ENCODE measurements around the gene NEURL2.
A peak's percentile ranks its signal among the peaks of the same experiment; 100 is the strongest.

NEURL2 gene

GRCh38 chr20:45872626-45873025, 18.4 kb downstream of the NEURL2 start:
- no peak for DNase-seq (ENCODE audit: low spot score)

- no peak for DNase-seq (ENCODE audit: low spot score)
Observed at GRCh38 chr20:45867819-45868176, 23.2 kb downstream of the NEURL2 start.

- DNase-seq (ENCODE audit: low spot score), result no peak
Observed at GRCh38 chr20:45867136-45867818, 23.7 kb downstream of the NEURL2 start.

DNA sequence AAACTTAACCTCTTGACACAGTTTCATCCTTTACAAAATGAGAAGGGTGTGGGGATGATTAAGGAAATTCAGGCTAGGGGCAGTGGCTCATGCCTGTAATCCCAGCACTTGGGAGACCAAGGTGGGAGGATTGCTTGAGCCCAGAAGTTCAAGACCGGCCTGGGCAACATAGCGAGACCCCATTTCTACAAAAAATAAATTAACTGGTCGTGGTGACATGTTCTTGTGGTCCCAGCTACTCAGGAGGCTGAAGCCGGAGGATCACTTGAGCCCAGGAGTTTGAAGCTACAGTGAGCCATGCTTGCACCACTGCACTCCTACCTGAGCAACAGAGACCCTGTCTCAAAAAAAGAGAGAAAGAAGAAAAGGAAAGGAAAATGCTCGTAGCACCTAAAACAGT, 24.6 kb downstream of the NEURL2 start:
- no peak for DNase-seq (ENCODE audit: low spot score)

- DNase-seq (ENCODE audit: low spot score), result no peak
Observed at GRCh38 chr20:45863543-45864470, 27.2 kb downstream of the NEURL2 start.

- no peak for DNase-seq (ENCODE audit: low spot score)
Observed at GRCh38 chr20:45861221-45862075, 29.6 kb downstream of the NEURL2 start.

DNA sequence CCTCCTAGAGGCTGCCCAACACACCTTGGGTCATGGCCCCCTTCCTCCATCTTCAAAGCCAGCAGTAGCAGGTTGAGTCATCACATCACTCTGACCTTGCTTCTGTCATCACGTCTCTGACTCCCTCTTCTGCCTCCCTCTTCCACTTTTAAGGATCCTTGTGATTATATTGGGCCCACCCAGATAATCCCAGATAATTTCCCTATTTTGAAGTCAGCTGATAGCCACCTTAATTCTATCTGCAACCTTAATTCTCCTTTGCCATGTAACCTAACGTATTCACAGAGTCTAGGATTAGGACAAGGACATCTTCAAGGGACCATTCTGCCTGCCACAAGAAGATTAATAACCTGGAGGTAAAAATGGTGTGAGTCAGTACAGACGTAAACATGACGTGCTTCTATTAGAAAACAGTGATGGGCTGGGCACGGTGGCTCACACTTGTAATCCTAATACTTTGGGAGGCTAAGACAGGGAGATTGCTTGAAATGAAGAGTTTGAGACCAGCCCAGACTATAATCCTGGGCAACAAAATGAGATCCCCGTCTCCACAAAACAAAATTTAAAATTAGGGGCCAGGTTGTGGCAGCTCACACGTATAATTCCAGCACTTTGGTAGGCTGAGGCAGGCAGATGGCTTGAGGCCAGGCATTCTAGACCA, 30.3 kb downstream of the NEURL2 start:
- DNase-seq (ENCODE audit: low spot score), result no peak

- DNase-seq (ENCODE audit: low spot score), result no peak
Observed at GRCh38 chr20:45859916-45860315, 31.1 kb downstream of the NEURL2 start.

GRCh38 chr20:45857882-45858216, 33.2 kb downstream of the NEURL2 start:
- no peak for DNase-seq (ENCODE audit: low spot score)

GRCh38 chr20:45857114-45857881, 33.7 kb downstream of the NEURL2 start, which contains the start of the genes ACOT8 and ZSWIM3:
Gene ACOT8 (minus strand): TSS chr20:45857392. CDS start chr20:45857315, 77 bp downstream.
Gene ZSWIM3 (plus strand): TSS chr20:45857614. CDS start chr20:45857826, 212 bp downstream.
- DNase-seq (ENCODE audit: low spot score), result peak; percentile 100

DNA sequence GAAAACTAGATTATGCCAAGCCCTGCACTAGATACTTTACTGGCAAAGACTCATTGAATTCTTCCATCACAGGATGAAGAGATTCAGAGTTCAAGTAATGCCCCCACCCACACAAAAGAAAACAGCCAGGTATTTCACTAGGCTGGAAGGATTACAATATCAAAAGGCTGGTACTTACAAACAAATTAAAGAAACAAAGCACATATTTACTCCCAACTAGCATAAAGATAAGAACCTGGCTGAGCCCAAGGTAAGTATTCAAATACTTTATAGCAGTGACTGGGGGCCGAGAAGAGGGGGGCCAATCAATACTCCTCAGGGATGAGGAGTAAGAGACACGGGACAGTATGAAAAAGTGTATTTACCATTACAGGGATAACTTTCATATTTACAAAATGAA, 37.5 kb downstream of the NEURL2 start:
- no peak for DNase-seq (ENCODE audit: low spot score)

DNA sequence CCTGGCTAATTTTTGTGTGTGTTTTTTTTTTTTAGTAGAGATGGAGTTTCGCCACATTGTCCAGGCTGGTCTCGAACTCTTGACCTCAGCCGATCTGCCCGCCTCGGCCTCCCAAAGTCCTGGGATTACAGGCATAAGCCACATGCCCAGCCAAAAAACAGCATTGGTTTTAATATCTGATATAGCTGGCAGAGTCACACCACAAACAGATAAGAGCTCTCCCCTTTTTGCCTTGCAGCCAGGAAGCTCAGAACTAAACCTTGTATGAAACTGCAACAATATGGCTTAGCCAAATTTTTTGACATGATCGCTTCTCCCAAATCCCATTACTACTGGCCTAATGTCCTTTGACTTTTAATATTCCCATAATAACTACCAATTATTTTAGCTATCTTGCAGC, 38.7 kb downstream of the NEURL2 start:
- DNase-seq (ENCODE audit: low spot score), result no peak

GRCh38 chr20:45851501-45851900, 39.5 kb downstream of the NEURL2 start:
- no peak for DNase-seq (ENCODE audit: low spot score)

DNA sequence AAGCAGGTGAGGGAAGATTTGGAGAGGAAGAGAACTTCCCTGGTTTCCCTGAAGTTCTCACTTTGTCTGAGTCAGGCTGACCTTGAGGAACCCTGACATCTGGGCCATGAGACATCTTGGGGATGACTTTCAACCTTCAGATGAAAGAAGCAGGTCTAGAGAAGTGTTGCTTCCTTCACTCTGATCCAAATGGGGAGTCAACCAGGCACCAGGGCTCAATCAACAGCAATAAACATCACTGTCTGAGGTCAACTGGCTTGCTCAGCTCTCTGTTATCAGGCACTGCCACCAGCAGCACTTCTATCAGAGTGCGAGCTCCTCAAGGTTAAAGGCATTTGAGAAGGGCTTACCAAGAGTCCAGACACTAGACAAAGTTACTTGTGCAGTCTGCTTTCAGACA, 40.1 kb downstream of the NEURL2 start:
- no peak for DNase-seq (ENCODE audit: low spot score)

GRCh38 chr20:45850238-45850637, 40.8 kb downstream of the NEURL2 start:
- DNase-seq (ENCODE audit: low spot score), result no peak

- DNase-seq (ENCODE audit: low spot score), result no peak
Observed at GRCh38 chr20:45848969-45849582, 41.9 kb downstream of the NEURL2 start.

GRCh38 chr20:45848421-45848820, 42.6 kb downstream of the NEURL2 start:
- no peak for DNase-seq (ENCODE audit: low spot score)

GRCh38 chr20:45845452-45845851, 45.6 kb downstream of the NEURL2 start:
- no peak for DNase-seq (ENCODE audit: low spot score)

DNA sequence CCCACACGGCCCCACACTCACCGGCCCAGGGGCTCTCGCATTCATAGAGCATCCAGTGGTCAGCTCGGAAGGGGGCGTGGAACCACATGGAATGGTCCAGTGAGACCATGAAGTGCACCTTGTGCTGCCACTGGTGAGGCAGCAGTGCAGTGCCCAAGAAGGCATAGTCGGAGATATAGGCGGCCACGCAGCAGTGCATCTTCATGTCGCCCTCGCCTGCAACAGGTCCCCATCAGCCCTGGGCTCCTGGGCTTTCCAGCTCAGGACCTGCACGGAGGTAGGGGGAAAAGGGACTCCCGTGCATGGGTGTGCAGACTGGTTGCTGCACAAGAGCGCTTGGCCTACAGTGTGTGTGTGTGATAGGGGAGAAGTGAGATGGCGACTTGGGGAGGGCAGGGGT, 47.5 kb downstream of the NEURL2 start:
- DNase-seq (ENCODE audit: low spot score), result no peak

- no peak for DNase-seq (ENCODE audit: low spot score)
Observed at GRCh38 chr20:45842169-45842812, 48.7 kb downstream of the NEURL2 start.

Data from SW480 (cell line).